ENCODE data around the gene NPM3.

The NPM3 gene

GRCh38 chr10:101782811-101783735 lies at the start of gene NPM3:
NPM3 (minus strand) TSS chr10:101783446; CDS start chr10:101783390, 56 bp downstream.
- DNase-seq = peak in 55 of 56 donors; percentile 8 to 84 (median 58)

GRCh38 chr10:101832325-101832771 lies 49.1 kb upstream of the NPM3 start:
- no peak for DNase-seq

- DNase-seq = no peak
These were observed 48.0 kb upstream of the NPM3 start for GRCh38 chr10:101831169-101831811.

GRCh38 chr10:101830322-101831168 lies 47.3 kb upstream of the NPM3 start:
- peak in 44 of 56 donors; percentile 12 to 93 (median 58) for DNase-seq

- DNase-seq = peak in 1 of 56 donors; percentile 53
These were observed 46.5 kb upstream of the NPM3 start for GRCh38 chr10:101829561-101830315.

- no peak for DNase-seq
These were observed 45.7 kb upstream of the NPM3 start for GRCh38 chr10:101828766-101829551.

- no peak for DNase-seq
These were observed 44.8 kb upstream of the NPM3 start for GRCh38 chr10:101827919-101828600.

- no peak for DNase-seq
These were observed 43.7 kb upstream of the NPM3 start for GRCh38 chr10:101826852-101827434.

GRCh38 chr10:101824736-101825135 lies 41.5 kb upstream of the NPM3 start:
- DNase-seq = no peak

- peak in 5 of 56 donors; percentile 49 to 64 (median 53) for DNase-seq
These were observed 35.8 kb upstream of the NPM3 start for GRCh38 chr10:101818872-101819633.

- peak; percentile 83 to 100 (median 96) for DNase-seq
These were observed 35.0 kb upstream of the NPM3 start, which contains the start of gene OGA for GRCh38 chr10:101818119-101818871. OGA (minus strand) TSS chr10:101818444; CDS start chr10:101818022, 422 bp downstream.

- peak in 33 of 56 donors; percentile 12 to 70 (median 53) for DNase-seq
These were observed 34.3 kb upstream of the NPM3 start for GRCh38 chr10:101817337-101818118.

GRCh38 chr10:101816913-101817336 lies 33.7 kb upstream of the NPM3 start:
- DNase-seq = no peak

GRCh38 chr10:101816376-101816775 lies 33.1 kb upstream of the NPM3 start:
- no peak for DNase-seq

GRCh38 chr10:101814466-101815071 lies 31.3 kb upstream of the NPM3 start:
- no peak for DNase-seq

- DNase-seq = no peak
These were observed 29.4 kb upstream of the NPM3 start for GRCh38 chr10:101812606-101813005.
